Calu3 (cell line): ENCODE data around the gene PSTPIP1. TPM values are rescaled to one million over a fixed set of nuclear protein-coding genes. Genes with fewer than 3 reads are reported as not detected.

ENCODE experiments used
- BruUV-seq: library from RNA; stranded (reverse); fragments of 400-500 nt; replicated peaks from 2 replicates; lab custom pipeline; 2021; lab: Mats Ljungman, UMichigan
- CTCF ChIA-PET: fragments of 300-600 bp; sonication (Branson Sonifier 250); formaldehyde crosslinking; loops from one replicate; lab custom pipeline; 2022; ENCODE audit warnings: antibody characterized with exemption; lab: Charles Lee
- DNase-seq: peaks from one replicate; pipeline ENCODE4 v3.0.0; 2022
- H3K27ac Mint-ChIP-seq: one replicate; pipeline ENCODE4 v1.8.0; 2022; ENCODE audit warnings: mixed read lengths; ENCODE audit not compliant: unreplicated experiment
- H3K27me3 Mint-ChIP-seq: one replicate; pipeline ENCODE4 v1.8.0; 2022; ENCODE audit warnings: mixed read lengths; ENCODE audit not compliant: unreplicated experiment
- H3K36me3 Mint-ChIP-seq: one replicate; pipeline ENCODE4 v1.8.0; 2022; ENCODE audit warnings: mild to moderate bottlenecking, moderate library complexity, mixed read lengths; ENCODE audit not compliant: insufficient read depth, unreplicated experiment
- H3K4me1 Mint-ChIP-seq: one replicate; pipeline ENCODE4 v1.8.0; 2022; ENCODE audit warnings: mild to moderate bottlenecking, low read depth, mixed read lengths; ENCODE audit not compliant: unreplicated experiment
- H3K4me3 Mint-ChIP-seq: one replicate; pipeline ENCODE4 v1.8.0; 2022; ENCODE audit warnings: mild to moderate bottlenecking, low read depth, moderate library complexity, mixed read lengths; ENCODE audit not compliant: unreplicated experiment
- H3K9me3 Mint-ChIP-seq: one replicate; pipeline ENCODE4 v1.8.0; 2022; ENCODE audit warnings: low read depth, mixed read lengths; ENCODE audit not compliant: unreplicated experiment
- CTCF ChIP-seq: fragments of 200-600 bp; IDR thresholded peaks from one replicate; pipeline ENCODE4 v1.8.0; 2022; ENCODE audit warnings: antibody characterized with exemption; ENCODE audit not compliant: unreplicated experiment
- intact Hi-C: fragments of 100-400 bp; cut with micrococcal nuclease; formaldehyde crosslinking; loops from one replicate; pipeline ENCODE4 v1.10.0; 2022; ENCODE audit not compliant: unreplicated experiment
- total RNA-seq: library from RNA; stranded (reverse); gene quantifications from 2 replicates; pipeline ENCODE4 v1.2.3, GENCODE V29; 2022

Gene PSTPIP1
- total RNA-seq, 1 experiment from 2014 or later: not detected

GRCh38 chr15:77038312-77039216 is 43.6 kb downstream of the PSTPIP1 start:
- Mint-ChIP-seq H3K27ac (peak overlapping the region; percentile 45), H3K36me3 (peaks cover 62% of the 10 kb centered on the region), H3K9me3 (no peaks in the 10 kb centered on the region), H3K4me3 (no peak overlapping the region), H3K4me1 (peaks cover 15% of the 10 kb centered on the region), H3K27me3 (no peaks in the 10 kb centered on the region)
- CTCF ChIA-PET: no interaction called here
- TF ChIP-seq CTCF: no peak
- no peak for DNase-seq
- no TSS peak for BruUV-seq
- intact Hi-C loops: no loop called here

GRCh38 chr15:77039217-77039533 is 44.2 kb downstream of the PSTPIP1 start:
- Mint-ChIP-seq H3K36me3 (peaks cover 60% of the 10 kb centered on the region), H3K27me3 (no peaks in the 10 kb centered on the region), H3K4me3 (no peak overlapping the region), H3K9me3 (no peaks in the 10 kb centered on the region), H3K27ac (no peak overlapping the region), H3K4me1 (peaks cover 15% of the 10 kb centered on the region)
- intact Hi-C loops: no loop called here
- DNase-seq: no peak
- CTCF ChIA-PET: no interaction called here
- BruUV-seq: no TSS peak
- no peak for TF ChIP-seq CTCF

GRCh38 chr15:77039848-77040247 is 44.9 kb downstream of the PSTPIP1 start:
- Mint-ChIP-seq H3K27ac (no peak overlapping the region), H3K27me3 (no peaks in the 10 kb centered on the region), H3K4me1 (peaks cover 15% of the 10 kb centered on the region), H3K9me3 (no peaks in the 10 kb centered on the region), H3K4me3 (no peak overlapping the region), H3K36me3 (peaks cover 53% of the 10 kb centered on the region)
- intact Hi-C loops: no loop called here
- CTCF ChIA-PET: interaction anchor here (0.5 to 1.6 kb wide), 2 partner anchors 12 to 421 kb away, joined by 3 to 4 read pairs; no protein-coding TSS in a partner anchor
- no peak for DNase-seq
- no peak for TF ChIP-seq CTCF
- BruUV-seq: no TSS peak

- no peak for TF ChIP-seq CTCF
These were observed 45.7 kb downstream of the PSTPIP1 start for GRCh38 chr15:77040673-77041072.

More at GRCh38 chr15:77040673-77041072, 45.7 kb downstream of the PSTPIP1 start:
- Mint-ChIP-seq H3K36me3 (peaks cover 53% of the 10 kb centered on the region), H3K4me3 (no peak overlapping the region), H3K9me3 (no peaks in the 10 kb centered on the region), H3K27ac (no peak overlapping the region), H3K4me1 (peaks cover 19% of the 10 kb centered on the region), H3K27me3 (no peaks in the 10 kb centered on the region)
- no TSS peak for BruUV-seq
- CTCF ChIA-PET: interaction anchor here (0.5 to 1.6 kb wide), 2 partner anchors 11 to 420 kb away, joined by 3 to 4 read pairs; no protein-coding TSS in a partner anchor
- intact Hi-C loops: no loop called here
- DNase-seq: no peak
